A549 treated with AZD9567 at 1 μM for 4 hours (cell line): ENCODE data around the gene HDGFL1. TPM values are rescaled to one million over a fixed set of nuclear protein-coding genes. Genes with fewer than 3 reads are reported as not detected.

Experiments used
- total RNA-seq: library from RNA; stranded (reverse); fragments of 200-300 nt; extraction: Qiagen RNA extraction; gene quantifications from 5 replicates; pipeline ENCODE4 v1.2.3, GENCODE V29; 2022; ENCODE audit not compliant: insufficient read depth

Gene HDGFL1
- total RNA-seq: not detected in 5 replicates

GRCh38 chr6:22569281-22570184 lies at the start of gene HDGFL1:
Gene HDGFL1 (plus strand): TSS chr6:22569566. CDS start chr6:22569576, 10 bp downstream.

